HEK293 (cell line): Measurements from ENCODE around the gene DLG2.

Experiments
- CTCF ChIA-PET: fragments of 350-600 bp; formaldehyde crosslinking; extraction: SDS; loops from one replicate; lab custom pipeline; 2021; ENCODE audit warnings: antibody characterized with exemption; lab: Yijun Ruan, JAX
- POLR2A ChIA-PET: fragments of 300-600 bp; formaldehyde crosslinking; extraction: SDS; loops from one replicate; lab custom pipeline; 2020; ENCODE audit warnings: antibody characterized with exemption, inconsistent platforms; lab: Yijun Ruan, JAX
- H3K27ac ChIP-seq: fragments of 200-500 bp; sonication (Bioruptor generic); 2 replicates; pipeline ENCODE4 v1.5.1; 2014; ENCODE audit warnings: low read depth, low read length, control low read depth, inconsistent platforms; ENCODE audit errors: extremely low read depth
- H3K36me3 ChIP-seq, 2 experiments: fragments of 200-500 bp in 1 of 2; sonication (Bioruptor generic) in 1 of 2; 1 replicate in 1 of 2; 2 replicates in 1 of 2; pipeline ENCODE4 v1.5.1; 2014 to 2017; ENCODE audit warnings: inconsistent platforms in 2 of 2, low read length in 2 of 2; ENCODE audit not compliant: control insufficient read depth in 2 of 2, insufficient read depth in 1 of 2
- H3K4me1 ChIP-seq: fragments of 200-500 bp; sonication (Bioruptor generic); 2 replicates; pipeline ENCODE4 v1.5.1; 2014; ENCODE audit warnings: mild to moderate bottlenecking, low read length, inconsistent platforms; ENCODE audit not compliant: control insufficient read depth, insufficient read depth
- H3K4me3 ChIP-seq: 2 replicates; pipeline ENCODE4 v1.5.1; 2011; ENCODE audit warnings: low read depth, mild to moderate bottlenecking, control low read depth, low read length, moderate library complexity
- H3K9me3 ChIP-seq: fragments of 200-500 bp; sonication (Bioruptor generic); 2 replicates; pipeline ENCODE4 v1.5.1; 2014; ENCODE audit warnings: low read depth, low read length, inconsistent platforms; ENCODE audit not compliant: control insufficient read depth, insufficient read depth
- GLI2 ChIP-seq: fragments of 450-650 bp; formaldehyde crosslinking; IDR thresholded peaks from 2 replicates; pipeline ENCODE4; 2017; ENCODE audit warnings: missing biosample characterization, missing genetic modification characterization, low read depth, borderline replicate concordance
- GLIS2 ChIP-seq: fragments of 450-650 bp; formaldehyde crosslinking; IDR thresholded peaks from 2 replicates; pipeline ENCODE4 v1.5.1; 2016; ENCODE audit warnings: missing biosample characterization, missing genetic modification characterization
- HOXD13 ChIP-seq: sonication (generic); formaldehyde crosslinking; IDR thresholded peaks from 2 replicates; pipeline ENCODE4 v1.8.0; 2022; ENCODE audit warnings: missing genetic modification reagents, borderline replicate concordance
- KLF16 ChIP-seq: fragments of 450-650 bp; formaldehyde crosslinking; IDR thresholded peaks from 2 replicates; pipeline ENCODE4 v1.5.1; 2017; ENCODE audit warnings: missing biosample characterization, missing genetic modification characterization
- KLF8 ChIP-seq: fragments of 450-650 bp; formaldehyde crosslinking; IDR thresholded peaks from 2 replicates; pipeline ENCODE4 v1.5.1; 2016; ENCODE audit warnings: missing biosample characterization, missing genetic modification characterization
- MZF1 ChIP-seq: fragments of 450-650 bp; formaldehyde crosslinking; IDR thresholded peaks from 2 replicates; pipeline ENCODE4 v1.5.1; 2017; ENCODE audit warnings: missing biosample characterization, missing genetic modification characterization, borderline replicate concordance
- SCRT2 ChIP-seq: fragments of 450-650 bp; formaldehyde crosslinking; IDR thresholded peaks from 2 replicates; pipeline ENCODE4 v1.5.1; 2016; ENCODE audit warnings: missing biosample characterization, missing genetic modification characterization
- ZBTB20 ChIP-seq: fragments of 450-650 bp; formaldehyde crosslinking; IDR thresholded peaks from 2 replicates; pipeline ENCODE4 v1.5.1; 2016; ENCODE audit warnings: missing biosample characterization, missing genetic modification characterization
- ZFHX2 ChIP-seq: fragments of 450-650 bp; formaldehyde crosslinking; conservative IDR thresholded peaks from 2 replicates; pipeline ENCODE4 v1.5.1; 2016; ENCODE audit warnings: missing biosample characterization, missing genetic modification characterization
- ZNF112 ChIP-seq: fragments of 450-650 bp; formaldehyde crosslinking; IDR thresholded peaks from 2 replicates; pipeline ENCODE4 v1.5.0; 2017; ENCODE audit warnings: missing biosample characterization, missing genetic modification characterization
- ZNF138 ChIP-seq: fragments of 450-650 bp; formaldehyde crosslinking; IDR thresholded peaks from 2 replicates; pipeline ENCODE4 v1.5.1; 2016; ENCODE audit warnings: missing biosample characterization, missing genetic modification characterization, borderline replicate concordance
- ZNF223 ChIP-seq: fragments of 450-650 bp; formaldehyde crosslinking; IDR thresholded peaks from 2 replicates; pipeline ENCODE4 v1.5.1; 2016; ENCODE audit warnings: missing biosample characterization, missing genetic modification characterization
- ZNF23 ChIP-seq: fragments of 450-650 bp; formaldehyde crosslinking; IDR thresholded peaks from 2 replicates; pipeline ENCODE4 v1.5.1; 2016; ENCODE audit warnings: missing biosample characterization, missing genetic modification characterization, borderline replicate concordance
- ZNF341 ChIP-seq: fragments of 450-650 bp; formaldehyde crosslinking; IDR thresholded peaks from 2 replicates; pipeline ENCODE4; 2016; ENCODE audit warnings: low read depth, missing biosample characterization, missing genetic modification characterization
- ZNF514 ChIP-seq: fragments of 450-650 bp; formaldehyde crosslinking; IDR thresholded peaks from 2 replicates; pipeline ENCODE4 v1.5.1; 2016; ENCODE audit warnings: missing biosample characterization, missing genetic modification characterization
- ZNF549 ChIP-seq: fragments of 450-650 bp; IDR thresholded peaks from 2 replicates; pipeline ENCODE4 v1.5.1; 2018; ENCODE audit warnings: missing biosample characterization, missing genetic modification characterization, mild to moderate bottlenecking, inconsistent platforms, moderate library complexity
- ZNF626 ChIP-seq: fragments of 450-650 bp; sonication (Bioruptor Pico); formaldehyde crosslinking; IDR thresholded peaks from 2 replicates; pipeline ENCODE4 v1.5.1; 2018; ENCODE audit warnings: missing biosample characterization, missing genetic modification characterization, inconsistent platforms
- ZNF670 ChIP-seq: fragments of 450-650 bp; formaldehyde crosslinking; IDR thresholded peaks from 2 replicates; pipeline ENCODE4 v1.5.1; 2016; ENCODE audit warnings: missing biosample characterization, missing genetic modification characterization, low read depth
- ZNF701 ChIP-seq: fragments of 450-650 bp; formaldehyde crosslinking; IDR thresholded peaks from 2 replicates; pipeline ENCODE4 v1.5.1; 2016; ENCODE audit warnings: missing biosample characterization, missing genetic modification characterization
- ZNF747 ChIP-seq: fragments of 450-650 bp; formaldehyde crosslinking; IDR thresholded peaks from 2 replicates; pipeline ENCODE4 v1.5.1; 2016; ENCODE audit warnings: missing biosample characterization, missing genetic modification characterization
- ZNF791 ChIP-seq: fragments of 450-650 bp; formaldehyde crosslinking; IDR thresholded peaks from 2 replicates; pipeline ENCODE4 v1.5.1; 2016; ENCODE audit warnings: missing biosample characterization, missing genetic modification characterization
- ZNF792 ChIP-seq: fragments of 450-650 bp; formaldehyde crosslinking; IDR thresholded peaks from 2 replicates; pipeline ENCODE4 v1.5.1; 2016; ENCODE audit warnings: missing biosample characterization, missing genetic modification characterization
- ZNF837 ChIP-seq: fragments of 450-650 bp; formaldehyde crosslinking; IDR thresholded peaks from 2 replicates; pipeline ENCODE4 v1.5.1; 2016; ENCODE audit warnings: missing biosample characterization, missing genetic modification characterization
- TF ChIP-seq, protein P1 (sequence below): fragments of 450-650 bp; formaldehyde crosslinking; IDR thresholded peaks from 2 replicates; pipeline ENCODE4 v1.5.1; 2016; ENCODE audit warnings: missing biosample characterization, missing genetic modification characterization
- TF ChIP-seq, protein P2 (sequence below): fragments of 450-650 bp; IDR thresholded peaks from 2 replicates; pipeline ENCODE4 v1.5.1; 2018; ENCODE audit warnings: missing biosample characterization, missing genetic modification characterization
- TF ChIP-seq, protein P3 (sequence below): fragments of 450-650 bp; formaldehyde crosslinking; IDR thresholded peaks from 2 replicates; pipeline ENCODE4 v1.5.1; 2016; ENCODE audit warnings: missing biosample characterization, missing genetic modification characterization
- TF ChIP-seq, protein P4 (sequence below): fragments of 450-650 bp; formaldehyde crosslinking; IDR thresholded peaks from 2 replicates; pipeline ENCODE4 v1.5.1; 2017; ENCODE audit warnings: missing biosample characterization, missing genetic modification characterization
- TF ChIP-seq, protein P5 (sequence below): fragments of 450-650 bp; formaldehyde crosslinking; IDR thresholded peaks from 2 replicates; pipeline ENCODE4 v1.5.1; 2016; ENCODE audit warnings: missing biosample characterization, missing genetic modification characterization

Gene DLG2

DNA sequence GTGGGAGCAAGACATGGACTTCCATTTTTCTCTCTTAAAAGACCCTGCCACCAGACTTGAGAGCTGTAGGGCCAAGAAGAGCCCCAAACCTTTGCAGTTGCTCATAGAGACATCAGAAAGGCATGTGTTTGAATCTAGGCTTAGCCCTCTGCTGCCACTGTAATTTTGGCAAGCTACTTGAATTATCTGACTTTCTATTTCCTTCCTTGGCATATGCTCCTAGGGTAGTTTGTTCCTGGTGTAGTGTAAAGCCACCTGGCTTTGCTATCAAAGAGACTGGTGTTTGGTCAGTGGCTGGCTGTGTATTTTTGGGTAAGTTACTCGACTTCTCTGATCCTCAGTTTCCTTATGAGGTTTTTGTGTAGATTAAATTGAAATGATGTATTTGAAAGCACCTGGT is 2088.9 kb downstream of the DLG2 start:
- H3K4me3 ChIP-seq: no peak overlapping the region
- ChIA-PET CTCF (no interaction called here), POLR2A (no interaction called here)
- H3K9me3 ChIP-seq: no peaks in the 10 kb centered on the region
- H3K4me1 ChIP-seq: no peaks in the 10 kb centered on the region
- H3K36me3 ChIP-seq: no peaks in the 10 kb centered on the region
- no peak overlapping the region for H3K27ac ChIP-seq
- TF ChIP-seq ZNF791 (tag by site-specific recombination): no peak
- no peak for TF ChIP-seq ZBTB20
- TF ChIP-seq KLF16 (tag by site-specific recombination): no peak
- no peak for TF ChIP-seq ZNF138 (tag by site-specific recombination)
- TF ChIP-seq KLF8 (tag by site-specific recombination): no peak
- TF ChIP-seq ZNF223 (tag by site-specific recombination): no peak
- TF ChIP-seq, protein P1, sequence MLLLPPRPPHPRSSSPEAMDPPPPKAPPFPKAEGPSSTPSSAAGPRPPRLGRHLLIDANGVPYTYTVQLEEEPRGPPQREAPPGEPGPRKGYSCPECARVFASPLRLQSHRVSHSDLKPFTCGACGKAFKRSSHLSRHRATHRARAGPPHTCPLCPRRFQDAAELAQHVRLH (tag by site-specific recombination): no peak
- TF ChIP-seq ZNF701: no peak
- TF ChIP-seq, protein P2, sequence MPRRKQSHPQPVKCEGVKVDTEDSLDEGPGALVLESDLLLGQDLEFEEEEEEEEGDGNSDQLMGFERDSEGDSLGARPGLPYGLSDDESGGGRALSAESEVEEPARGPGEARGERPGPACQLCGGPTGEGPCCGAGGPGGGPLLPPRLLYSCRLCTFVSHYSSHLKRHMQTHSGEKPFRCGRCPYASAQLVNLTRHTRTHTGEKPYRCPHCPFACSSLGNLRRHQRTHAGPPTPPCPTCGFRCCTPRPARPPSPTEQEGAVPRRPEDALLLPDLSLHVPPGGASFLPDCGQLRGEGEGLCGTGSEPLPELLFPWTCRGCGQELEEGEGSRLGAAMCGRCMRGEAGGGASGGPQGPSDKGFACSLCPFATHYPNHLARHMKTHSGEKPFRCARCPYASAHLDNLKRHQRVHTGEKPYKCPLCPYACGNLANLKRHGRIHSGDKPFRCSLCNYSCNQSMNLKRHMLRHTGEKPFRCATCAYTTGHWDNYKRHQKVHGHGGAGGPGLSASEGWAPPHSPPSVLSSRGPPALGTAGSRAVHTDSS (tag by site-specific recombination): no peak
- TF ChIP-seq ZNF837 (tag by site-specific recombination): no peak
- TF ChIP-seq MZF1 (tag by site-specific recombination): no peak
- no peak for TF ChIP-seq ZNF626 (tag by site-specific recombination)
- no peak for TF ChIP-seq ZNF23 (tag by site-specific recombination)
- TF ChIP-seq ZNF670 (tag by site-specific recombination): no peak
- TF ChIP-seq ZNF112 (tag by site-specific recombination): no peak
- TF ChIP-seq ZNF747: no peak
- TF ChIP-seq ZNF549 (tag by site-specific recombination): no peak
- no peak for TF ChIP-seq ZNF792
- no peak for TF ChIP-seq ZNF514

DNA sequence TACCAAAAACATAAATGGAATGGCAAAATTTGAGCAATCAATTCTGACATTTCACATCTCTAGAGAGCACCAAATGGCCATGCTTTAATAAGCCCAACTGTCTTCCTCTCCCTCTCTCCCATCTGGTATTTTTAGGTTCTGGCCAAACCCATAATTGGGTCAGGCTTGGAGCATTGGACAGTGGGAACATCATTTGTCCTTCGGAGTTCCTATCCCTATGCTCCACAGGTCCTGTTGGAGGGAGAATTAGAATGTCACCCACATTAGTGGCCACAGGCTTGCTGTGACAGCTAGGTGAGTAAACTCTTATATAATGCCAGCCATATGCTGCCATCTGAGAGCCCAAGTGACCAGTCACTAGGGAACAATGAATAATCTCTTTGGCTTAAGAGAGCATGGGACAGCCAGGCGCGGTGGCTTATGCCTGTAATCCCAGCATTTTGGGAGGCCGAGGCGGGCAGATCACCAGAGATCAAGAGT is 2090.0 kb downstream of the DLG2 start:
- no peaks in the 10 kb centered on the region for H3K4me1 ChIP-seq
- TF ChIP-seq SCRT2: no peak
- TF ChIP-seq ZFHX2 (tag by site-specific recombination): no peak
- no peaks in the 10 kb centered on the region for H3K9me3 ChIP-seq
- H3K36me3 ChIP-seq: no peaks in the 10 kb centered on the region
- CTCF ChIA-PET: no interaction called here
- no peak overlapping the region for H3K27ac ChIP-seq
- POLR2A ChIA-PET: no interaction called here
- no peak overlapping the region for H3K4me3 ChIP-seq

DNA sequence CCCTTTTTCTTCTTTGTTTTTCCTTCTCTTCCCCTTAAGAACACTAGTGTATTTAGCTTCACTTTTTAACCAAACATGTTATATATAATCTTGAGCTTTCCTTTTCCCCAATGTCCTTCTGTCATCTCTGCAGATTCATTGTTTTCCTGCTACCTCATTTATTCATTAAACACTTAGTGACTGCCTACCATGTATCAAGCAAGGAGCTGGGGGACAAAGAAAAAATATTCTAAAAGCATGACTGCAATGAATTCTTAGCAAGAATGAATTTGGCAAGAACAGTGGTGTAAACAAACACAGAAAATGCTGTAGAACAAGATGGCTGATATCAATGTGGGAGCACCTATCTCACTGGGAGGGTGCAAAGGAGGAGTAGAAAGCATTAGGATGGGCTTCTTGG is 2094.0 kb downstream of the DLG2 start:
- H3K36me3 ChIP-seq: no peaks in the 10 kb centered on the region
- POLR2A ChIA-PET: no interaction called here
- no peak overlapping the region for H3K27ac ChIP-seq
- TF ChIP-seq, protein P3, sequence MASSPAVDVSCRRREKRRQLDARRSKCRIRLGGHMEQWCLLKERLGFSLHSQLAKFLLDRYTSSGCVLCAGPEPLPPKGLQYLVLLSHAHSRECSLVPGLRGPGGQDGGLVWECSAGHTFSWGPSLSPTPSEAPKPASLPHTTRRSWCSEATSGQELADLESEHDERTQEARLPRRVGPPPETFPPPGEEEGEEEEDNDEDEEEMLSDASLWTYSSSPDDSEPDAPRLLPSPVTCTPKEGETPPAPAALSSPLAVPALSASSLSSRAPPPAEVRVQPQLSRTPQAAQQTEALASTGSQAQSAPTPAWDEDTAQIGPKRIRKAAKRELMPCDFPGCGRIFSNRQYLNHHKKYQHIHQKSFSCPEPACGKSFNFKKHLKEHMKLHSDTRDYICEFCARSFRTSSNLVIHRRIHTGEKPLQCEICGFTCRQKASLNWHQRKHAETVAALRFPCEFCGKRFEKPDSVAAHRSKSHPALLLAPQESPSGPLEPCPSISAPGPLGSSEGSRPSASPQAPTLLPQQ: no peak
- no peak for TF ChIP-seq ZNF341 (tag by site-specific recombination)
- no peak for TF ChIP-seq ZNF626 (tag by site-specific recombination)
- TF ChIP-seq, protein P4, sequence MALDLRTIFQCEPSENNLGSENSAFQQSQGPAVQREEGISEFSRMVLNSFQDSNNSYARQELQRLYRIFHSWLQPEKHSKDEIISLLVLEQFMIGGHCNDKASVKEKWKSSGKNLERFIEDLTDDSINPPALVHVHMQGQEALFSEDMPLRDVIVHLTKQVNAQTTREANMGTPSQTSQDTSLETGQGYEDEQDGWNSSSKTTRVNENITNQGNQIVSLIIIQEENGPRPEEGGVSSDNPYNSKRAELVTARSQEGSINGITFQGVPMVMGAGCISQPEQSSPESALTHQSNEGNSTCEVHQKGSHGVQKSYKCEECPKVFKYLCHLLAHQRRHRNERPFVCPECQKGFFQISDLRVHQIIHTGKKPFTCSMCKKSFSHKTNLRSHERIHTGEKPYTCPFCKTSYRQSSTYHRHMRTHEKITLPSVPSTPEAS (tag by site-specific recombination): no peak
- no peak for TF ChIP-seq GLI2 (tag by site-specific recombination)
- TF ChIP-seq, protein P5, sequence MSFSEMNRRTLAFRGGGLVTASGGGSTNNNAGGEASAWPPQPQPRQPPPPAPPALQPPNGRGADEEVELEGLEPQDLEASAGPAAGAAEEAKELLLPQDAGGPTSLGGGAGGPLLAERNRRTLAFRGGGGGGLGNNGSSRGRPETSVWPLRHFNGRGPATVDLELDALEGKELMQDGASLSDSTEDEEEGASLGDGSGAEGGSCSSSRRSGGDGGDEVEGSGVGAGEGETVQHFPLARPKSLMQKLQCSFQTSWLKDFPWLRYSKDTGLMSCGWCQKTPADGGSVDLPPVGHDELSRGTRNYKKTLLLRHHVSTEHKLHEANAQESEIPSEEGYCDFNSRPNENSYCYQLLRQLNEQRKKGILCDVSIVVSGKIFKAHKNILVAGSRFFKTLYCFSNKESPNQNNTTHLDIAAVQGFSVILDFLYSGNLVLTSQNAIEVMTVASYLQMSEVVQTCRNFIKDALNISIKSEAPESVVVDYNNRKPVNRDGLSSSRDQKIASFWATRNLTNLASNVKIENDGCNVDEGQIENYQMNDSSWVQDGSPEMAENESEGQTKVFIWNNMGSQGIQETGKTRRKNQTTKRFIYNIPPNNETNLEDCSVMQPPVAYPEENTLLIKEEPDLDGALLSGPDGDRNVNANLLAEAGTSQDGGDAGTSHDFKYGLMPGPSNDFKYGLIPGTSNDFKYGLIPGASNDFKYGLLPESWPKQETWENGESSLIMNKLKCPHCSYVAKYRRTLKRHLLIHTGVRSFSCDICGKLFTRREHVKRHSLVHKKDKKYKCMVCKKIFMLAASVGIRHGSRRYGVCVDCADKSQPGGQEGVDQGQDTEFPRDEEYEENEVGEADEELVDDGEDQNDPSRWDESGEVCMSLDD: no peak
- no peak for TF ChIP-seq HOXD13 (CRISPR knock-in tag)
- no peak for TF ChIP-seq GLIS2

More for the DNA sequence above, 2094.0 kb downstream of the DLG2 start:
- Histone ChIP-seq H3K4me3 (no peak overlapping the region), H3K9me3 (no peaks in the 10 kb centered on the region), H3K4me1 (no peaks in the 10 kb centered on the region)
- CTCF ChIA-PET: interaction anchor here (1.5 kb wide), 1 partner anchor 10 kb away, joined by 3 read pairs; no protein-coding TSS in a partner anchor
